Caco-2 (cell line): ENCODE results near the gene CAT. TPM values are rescaled to one million over a fixed set of nuclear protein-coding genes. Genes with fewer than 3 reads are reported as not detected.

Experiments used
- BruUV-seq: library from RNA; stranded (reverse); fragments of 400-500 nt; replicated peaks from 2 replicates; lab custom pipeline; 2021; lab: Mats Ljungman, UMichigan
- CTCF ChIA-PET: fragments of 300-600 bp; sonication (Branson Sonifier 250); formaldehyde crosslinking; loops from one replicate; lab custom pipeline; 2022; ENCODE audit warnings: antibody characterized with exemption; lab: Charles Lee
- POLR2A ChIA-PET: fragments of 300-600 bp; sonication (Branson Sonifier 250); formaldehyde crosslinking; loops from one replicate; lab custom pipeline; 2022; ENCODE audit warnings: antibody characterized with exemption; lab: Charles Lee
- DNase-seq, 2 experiments: peaks; one replicate each; pipeline versions ENCODE4 v3.0.0 to v3.0.0-alpha.2; 2020 to 2022
- H3K27me3 ChIP-seq: replicated peaks from 2 replicates; pipeline ENCODE4 v1.6.0; 2011; ENCODE audit warnings: low read length; ENCODE audit not compliant: control insufficient read depth, insufficient read depth
- H3K36me3 ChIP-seq: 2 replicates; pipeline ENCODE4 v1.5.1; 2011; ENCODE audit warnings: low read length; ENCODE audit not compliant: control insufficient read depth, insufficient read depth
- H3K4me1 ChIP-seq: fragments of 250-450 bp; sonication (Bioruptor Pico); 2 replicates; pipeline ENCODE4 v1.5.1; 2020; ENCODE audit warnings: mild to moderate bottlenecking
- H3K4me3 ChIP-seq: 2 replicates; pipeline ENCODE4 v1.5.1; 2011; ENCODE audit warnings: low read depth, mild to moderate bottlenecking, control low read depth, low read length
- H3K9me3 ChIP-seq: fragments of 250-450 bp; sonication (Bioruptor Pico); 2 replicates; pipeline ENCODE4 v1.5.1; 2020; ENCODE audit warnings: mild to moderate bottlenecking, moderate library complexity
- H3K27ac Mint-ChIP-seq: one replicate; pipeline ENCODE4 v1.8.0; 2022; ENCODE audit warnings: mixed read lengths; ENCODE audit not compliant: unreplicated experiment
- H3K27me3 Mint-ChIP-seq: one replicate; pipeline ENCODE4 v1.8.0; 2022; ENCODE audit warnings: mixed read lengths; ENCODE audit not compliant: insufficient read depth, unreplicated experiment
- H3K36me3 Mint-ChIP-seq: one replicate; pipeline ENCODE4 v1.8.0; 2022; ENCODE audit warnings: mild to moderate bottlenecking, mixed read lengths; ENCODE audit not compliant: insufficient read depth, unreplicated experiment
- H3K4me1 Mint-ChIP-seq: one replicate; pipeline ENCODE4 v1.8.0; 2022; ENCODE audit warnings: low read depth, mixed read lengths; ENCODE audit not compliant: unreplicated experiment
- H3K4me3 Mint-ChIP-seq: one replicate; pipeline ENCODE4 v1.8.0; 2022; ENCODE audit warnings: mild to moderate bottlenecking, moderate library complexity, mixed read lengths; ENCODE audit not compliant: unreplicated experiment
- H3K9me3 Mint-ChIP-seq: one replicate; pipeline ENCODE4 v1.8.0; 2022; ENCODE audit warnings: mixed read lengths; ENCODE audit not compliant: unreplicated experiment
- intact Hi-C: fragments of 100-400 bp; cut with micrococcal nuclease; formaldehyde crosslinking; loops from one replicate; pipeline ENCODE4 v1.10.0; 2022; ENCODE audit not compliant: unreplicated experiment
- total RNA-seq: library from RNA; stranded (reverse); gene quantifications from 2 replicates; pipeline ENCODE4 v1.2.3, GENCODE V29; 2022
- TF ChIP-seq, protein P1 (sequence below), 2 experiments: fragments of 200-600 bp in 1 of 2; IDR thresholded peaks; 1 replicate in 1 of 2; 2 replicates in 1 of 2; pipeline versions ENCODE4 v1.5.1 to v1.8.0; 2011 to 2022; ENCODE audit warnings: antibody characterized with exemption in 1 of 2, control low read depth in 1 of 2, inconsistent platforms in 1 of 2, low read depth in 1 of 2, low read length in 1 of 2, mild to moderate bottlenecking in 1 of 2, moderate library complexity in 1 of 2; ENCODE audit not compliant: insufficient read depth in 1 of 2, severe bottlenecking in 1 of 2, unreplicated experiment in 1 of 2

The CAT gene
- total RNA-seq, 1 experiment from 2014 or later = 45.6 TPM

DNA sequence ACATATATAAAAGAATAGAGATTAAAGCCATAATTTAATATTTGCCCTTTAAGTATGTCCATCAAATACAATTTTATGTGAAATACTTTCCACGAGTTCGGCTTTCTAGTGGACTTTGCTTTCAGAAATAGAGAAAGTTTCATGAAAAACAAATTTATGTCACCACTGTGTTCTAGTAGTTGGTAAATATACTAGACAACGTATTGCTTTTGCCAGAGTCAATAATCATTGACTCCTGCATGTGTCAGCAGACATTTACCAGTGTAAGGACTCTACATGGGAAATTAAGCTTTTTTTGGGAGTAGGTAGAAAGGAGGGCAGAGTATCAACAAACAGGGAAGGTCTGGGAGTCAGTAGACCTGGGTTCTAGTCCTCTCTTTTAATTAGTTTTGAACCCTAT, 32.3 kb upstream of the CAT start:
- TF ChIP-seq, protein P1, sequence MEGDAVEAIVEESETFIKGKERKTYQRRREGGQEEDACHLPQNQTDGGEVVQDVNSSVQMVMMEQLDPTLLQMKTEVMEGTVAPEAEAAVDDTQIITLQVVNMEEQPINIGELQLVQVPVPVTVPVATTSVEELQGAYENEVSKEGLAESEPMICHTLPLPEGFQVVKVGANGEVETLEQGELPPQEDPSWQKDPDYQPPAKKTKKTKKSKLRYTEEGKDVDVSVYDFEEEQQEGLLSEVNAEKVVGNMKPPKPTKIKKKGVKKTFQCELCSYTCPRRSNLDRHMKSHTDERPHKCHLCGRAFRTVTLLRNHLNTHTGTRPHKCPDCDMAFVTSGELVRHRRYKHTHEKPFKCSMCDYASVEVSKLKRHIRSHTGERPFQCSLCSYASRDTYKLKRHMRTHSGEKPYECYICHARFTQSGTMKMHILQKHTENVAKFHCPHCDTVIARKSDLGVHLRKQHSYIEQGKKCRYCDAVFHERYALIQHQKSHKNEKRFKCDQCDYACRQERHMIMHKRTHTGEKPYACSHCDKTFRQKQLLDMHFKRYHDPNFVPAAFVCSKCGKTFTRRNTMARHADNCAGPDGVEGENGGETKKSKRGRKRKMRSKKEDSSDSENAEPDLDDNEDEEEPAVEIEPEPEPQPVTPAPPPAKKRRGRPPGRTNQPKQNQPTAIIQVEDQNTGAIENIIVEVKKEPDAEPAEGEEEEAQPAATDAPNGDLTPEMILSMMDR (IDR thresholded peaks at IDR 0.05; ENCODE audit: insufficient read depth in 1 of 2, low read depth in 1 of 2, low read length in 1 of 2, severe bottlenecking in 1 of 2, unreplicated experiment in 1 of 2) = no peak
- Histone ChIP-seq H3K36me3 (no peaks in the 10 kb centered on the region), H3K27me3 (no peaks in the 10 kb centered on the region; the same call in 1 of the 2 replicates), H3K4me3 (no peak overlapping the region), H3K4me1 (no peaks in the 10 kb centered on the region), H3K9me3 (no peaks in the 10 kb centered on the region)
- no peaks in the 10 kb centered on the region for H3K36me3 Mint-ChIP-seq
- no TSS peak for BruUV-seq
- H3K9me3 Mint-ChIP-seq = peaks cover 10% of the 10 kb centered on the region
- no peak overlapping the region for H3K4me3 Mint-ChIP-seq
- ChIA-PET CTCF (no interaction called here), POLR2A (no interaction called here)
- peaks cover 8% of the 10 kb centered on the region for H3K4me1 Mint-ChIP-seq
- H3K27me3 Mint-ChIP-seq = peaks cover 10% of the 10 kb centered on the region
- no peak for DNase-seq
- no peak overlapping the region for H3K27ac Mint-ChIP-seq
- intact Hi-C loops = no loop called here

DNA sequence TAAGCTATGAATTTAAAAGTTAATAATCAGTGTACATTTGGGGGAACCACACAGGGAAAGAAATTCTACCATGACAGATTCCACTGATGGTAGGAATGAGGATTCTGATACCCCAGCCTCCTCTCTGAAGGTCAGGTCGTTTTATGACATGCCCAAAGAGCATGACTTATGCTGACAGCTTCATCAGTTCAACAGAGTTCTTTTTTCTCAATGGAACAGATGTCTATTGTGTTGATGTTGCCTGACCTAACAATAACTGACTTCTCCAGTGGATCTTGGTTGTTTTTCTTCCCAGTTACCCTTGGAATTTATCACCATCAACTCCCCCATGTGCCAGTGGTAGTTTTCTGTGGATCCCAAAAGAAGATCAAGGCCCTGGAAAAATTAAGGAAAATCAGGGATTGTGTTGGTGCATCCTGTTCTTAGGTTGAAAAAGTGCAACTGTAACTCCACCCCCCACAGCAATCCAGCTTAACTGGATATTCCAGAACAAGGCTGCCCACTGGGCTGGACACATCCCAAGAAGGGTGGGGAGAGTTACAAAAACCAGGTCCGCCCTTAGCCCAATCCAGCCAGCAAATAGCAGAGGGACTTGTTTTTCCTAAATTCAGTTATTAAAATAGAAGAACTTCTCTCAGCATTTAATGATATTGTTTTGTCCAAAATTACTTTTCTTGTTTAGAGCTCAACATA, 31.5 kb upstream of the CAT start:
- peaks cover 8% of the 10 kb centered on the region for H3K4me1 Mint-ChIP-seq
- ChIA-PET POLR2A (no interaction called here), CTCF (no interaction called here)
- Histone ChIP-seq H3K4me1 (no peaks in the 10 kb centered on the region), H3K9me3 (no peaks in the 10 kb centered on the region), H3K36me3 (no peaks in the 10 kb centered on the region), H3K4me3 (no peak overlapping the region), H3K27me3 (no peaks in the 10 kb centered on the region; the same call in 1 of the 2 replicates)
- peaks cover 10% of the 10 kb centered on the region for H3K27me3 Mint-ChIP-seq
- no peak overlapping the region for H3K4me3 Mint-ChIP-seq
- no peak for DNase-seq
- TF ChIP-seq, protein P1 (IDR thresholded peaks at IDR 0.05; ENCODE audit: insufficient read depth in 1 of 2, low read depth in 1 of 2, low read length in 1 of 2, severe bottlenecking in 1 of 2, unreplicated experiment in 1 of 2) = no peak
- no TSS peak for BruUV-seq
- intact Hi-C loops = no loop called here
- H3K27ac Mint-ChIP-seq = no peak overlapping the region
- H3K9me3 Mint-ChIP-seq = peaks cover 10% of the 10 kb centered on the region
- no peaks in the 10 kb centered on the region for H3K36me3 Mint-ChIP-seq

DNA sequence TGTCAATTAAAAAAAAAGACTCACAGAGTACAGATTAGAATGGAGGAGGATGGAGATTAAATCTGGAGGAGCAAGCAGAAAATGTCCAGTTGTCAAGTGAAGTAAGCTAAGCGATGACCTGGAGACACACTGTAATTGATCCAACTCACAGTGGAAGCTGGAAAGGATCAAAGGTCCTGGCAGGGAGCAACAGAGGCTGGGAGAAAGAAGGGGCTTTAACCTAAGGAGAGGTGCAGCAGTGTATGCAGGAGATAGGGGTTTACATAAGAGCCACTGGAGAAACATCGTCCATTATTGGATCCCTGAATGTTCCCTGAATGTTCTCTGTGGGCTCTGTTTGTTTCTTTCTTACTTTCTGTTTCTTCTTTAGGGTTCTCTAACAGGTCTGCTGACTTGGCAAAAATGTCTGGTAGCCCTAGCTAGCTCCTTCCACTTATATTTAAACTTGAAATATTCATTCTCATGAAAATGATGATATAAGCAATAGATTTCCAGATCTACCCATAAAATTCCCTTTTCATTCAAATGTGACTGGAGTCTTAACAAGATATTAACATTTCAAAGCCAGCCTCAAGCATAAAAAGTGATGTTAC, 30.1 kb upstream of the CAT start:
- H3K9me3 Mint-ChIP-seq = peaks cover 22% of the 10 kb centered on the region
- POLR2A ChIA-PET = no interaction called here
- intact Hi-C loops = no loop called here

More for the DNA sequence above, 30.1 kb upstream of the CAT start:
- Mint-ChIP-seq H3K4me1 (peaks cover 8% of the 10 kb centered on the region), H3K36me3 (no peaks in the 10 kb centered on the region), H3K27me3 (peaks cover 10% of the 10 kb centered on the region), H3K4me3 (no peak overlapping the region), H3K27ac (no peak overlapping the region)
- no peaks in the 10 kb centered on the region; the same call in 1 of the 2 replicates for H3K27me3 ChIP-seq
- no peaks in the 10 kb centered on the region for H3K4me1 ChIP-seq
- CTCF ChIA-PET = no interaction called here
- BruUV-seq = no TSS peak
- no peaks in the 10 kb centered on the region for H3K36me3 ChIP-seq
- no peak for DNase-seq
- no peak overlapping the region for H3K4me3 ChIP-seq
- peaks cover 8% of the 10 kb centered on the region for H3K9me3 ChIP-seq
- TF ChIP-seq, protein P1 (IDR thresholded peaks at IDR 0.05; ENCODE audit: insufficient read depth in 1 of 2, low read depth in 1 of 2, low read length in 1 of 2, severe bottlenecking in 1 of 2, unreplicated experiment in 1 of 2) = no peak
